Prostate gland (tissue), 2 donors: ENCODE data around the gene XPR1. TPM values are rescaled to one million over a fixed set of nuclear protein-coding genes. Genes with fewer than 3 reads are reported as not detected.
"Not testable (repeated sequence)": the region's sequence is repeated elsewhere in the genome, so short reads cannot be mapped to it uniquely, and the experiment has no call there.

Source experiments
- DNase-seq: peaks from one replicate; pipeline ENCODE4 v3.0.0-alpha.2; 2019; ENCODE audit warnings: low spot score
- H3K27ac ChIP-seq, 2 donors: fragments of 200-600 bp; sonication (generic); 2 replicates each; pipeline ENCODE4 v1.5.1; 2017 to 2019
- H3K27me3 ChIP-seq: fragments of 200-600 bp; sonication (generic); replicated peaks from 2 replicates; pipeline ENCODE4 v1.5.1; 2019; ENCODE audit not compliant: insufficient read depth
- H3K36me3 ChIP-seq, 2 donors: fragments of 200-600 bp; sonication (generic); 1 replicate in 1 of 2; 2 replicates in 1 of 2; pipeline versions ENCODE4 v1.5.1 to v1.8.1; 2017 to 2019
- H3K4me1 ChIP-seq: fragments of 200-600 bp; sonication (generic); replicated peaks from 2 replicates; pipeline ENCODE4 v1.5.1; 2019
- H3K4me3 ChIP-seq, 2 donors: fragments of 200-600 bp; sonication (generic); 2 replicates each; pipeline ENCODE4 v1.5.1; 2017 to 2019
- H3K9me3 ChIP-seq: fragments of 200-600 bp; sonication (generic); 2 replicates; pipeline ENCODE4 v1.5.1; 2017
- CTCF ChIP-seq, 4 experiments: fragments of 200-600 bp in 2 of 4; fragments of 450-650 bp in 2 of 4; sonication (generic) in 2 of 4; IDR thresholded peaks; 1 replicate in 3 of 4; 2 replicates in 1 of 4; pipeline ENCODE4 v1.5.1; 2016 to 2019; ENCODE audit warnings: antibody characterized with exemption in 4 of 4, mild to moderate bottlenecking in 2 of 4, moderate library complexity in 2 of 4
- POLR2A ChIP-seq: fragments of 450-650 bp; IDR thresholded peaks from one replicate; pipeline ENCODE4 v1.6.1; 2016; ENCODE audit warnings: antibody characterized with exemption, mild to moderate bottlenecking
- POLR2AphosphoS5 ChIP-seq: sonication (generic); formaldehyde crosslinking; IDR thresholded peaks from one replicate; pipeline ENCODE4 v1.6.1; 2017; ENCODE audit warnings: antibody characterized with exemption
- WGBS: methylation state at CpG from one replicate; pipeline ENCODE4 v1.1.5; 2018; 5-methylcytosine and 5-hydroxymethylcytosine counted together
- intact Hi-C: fragments of 100-400 bp; cut with DNase I; formaldehyde crosslinking; loops from one replicate; pipeline ENCODE4 v1.14.2; 2022
- total RNA-seq, 2 donors: library from RNA; depleted of rRNA; stranded (reverse); fragments of >200 nt; gene quantifications; one replicate each; pipeline ENCODE4 v1.1.0, GENCODE V29; 2016

The XPR1 gene
- total RNA-seq, 2 donors from 2014 or later, result 17.5 to 70.3 TPM

GRCh38 chr1:180644526-180645192 is 12.8 kb downstream of the XPR1 start:
- Histone ChIP-seq H3K4me3 (no peak overlapping the region), H3K9me3 (no peaks in the 10 kb centered on the region), H3K36me3 (no peaks in the 10 kb centered on the region), H3K27ac (no peak overlapping the region), H3K4me1 (no peaks in the 10 kb centered on the region), H3K27me3 (no peaks in the 10 kb centered on the region)
- DNase-seq, result no peak
- intact Hi-C loops, result no loop called here
- TF ChIP-seq POLR2AphosphoS5 (no peak), POLR2A (no peak), CTCF (IDR thresholded peaks at IDR 0.05) (no peak)
- WGBS, result 74% methylated on average over 7 of the region's 7 CpGs

GRCh38 chr1:180645261-180645660 is 13.4 kb downstream of the XPR1 start:
- H3K9me3 ChIP-seq, H3K27me3 ChIP-seq, H3K36me3 ChIP-seq, H3K4me1 ChIP-seq, DNase-seq, H3K27ac ChIP-seq, H3K4me3 ChIP-seq, intact Hi-C loops: not testable (repeated sequence)
- WGBS, result 83% methylated on average over 5 of the region's 5 CpGs

- Histone ChIP-seq H3K4me1 (no peaks in the 10 kb centered on the region), H3K27me3 (no peaks in the 10 kb centered on the region), H3K9me3 (no peaks in the 10 kb centered on the region), H3K27ac (no peak overlapping the region), H3K4me3 (no peak overlapping the region), H3K36me3 (no peaks in the 10 kb centered on the region)
- 76% methylated on average over 5 of the region's 5 CpGs for WGBS
- TF ChIP-seq POLR2A (no peak), CTCF (IDR thresholded peaks at IDR 0.05) (no peak), POLR2AphosphoS5 (no peak)
- intact Hi-C loops, result no loop called here
- no peak for DNase-seq
Measured at GRCh38 chr1:180646093-180646492, 14.3 kb downstream of the XPR1 start.

GRCh38 chr1:180646547-180646946 is 14.7 kb downstream of the XPR1 start:
- TF ChIP-seq POLR2A, result no peak
- no peak for TF ChIP-seq CTCF (IDR thresholded peaks at IDR 0.05)
- TF ChIP-seq POLR2AphosphoS5, result no peak
- Histone ChIP-seq H3K27me3 (no peaks in the 10 kb centered on the region), H3K4me3 (no peak overlapping the region), H3K27ac (no peak overlapping the region), H3K4me1 (no peaks in the 10 kb centered on the region), H3K9me3 (no peaks in the 10 kb centered on the region), H3K36me3 (no peaks in the 10 kb centered on the region)
- 92% methylated on average over 4 of the region's 4 CpGs for WGBS
- intact Hi-C loops, result no loop called here
- DNase-seq, result no peak

- H3K9me3 ChIP-seq, result no peaks in the 10 kb centered on the region
- no peak overlapping the region for H3K27ac ChIP-seq
- TF ChIP-seq POLR2AphosphoS5, result no peak
- no peak for TF ChIP-seq CTCF (IDR thresholded peaks at IDR 0.05)
- TF ChIP-seq POLR2A, result no peak
- no peaks in the 10 kb centered on the region for H3K27me3 ChIP-seq
- H3K36me3 ChIP-seq, result no peaks in the 10 kb centered on the region
- DNase-seq, result no peak
- WGBS, result 94% methylated on average over 2 of the region's 2 CpGs
- no peak overlapping the region for H3K4me3 ChIP-seq
- intact Hi-C loops, result no loop called here
- H3K4me1 ChIP-seq, result no peaks in the 10 kb centered on the region
Measured at GRCh38 chr1:180652792-180653191, 21.0 kb downstream of the XPR1 start.
